Activated T-helper 9 cell treated with anti-CD3 and anti-CD28 coated beads, Interleukin-2, amount 50 U/mL, for 16 hours (primary cell): ENCODE results near the gene HMGCR.

Experiments
- DNase-seq: peaks from one replicate; pipeline ENCODE4 v3.0.0-alpha.2; 2020; ENCODE audit warnings: low read depth

HMGCR gene

GRCh38 chr5:75381456-75381855, 44.4 kb downstream of the HMGCR start:
- no peak for DNase-seq

GRCh38 chr5:75384218-75384617, 47.2 kb downstream of the HMGCR start:
- no peak for DNase-seq

GRCh38 chr5:75387806-75388205, 50.8 kb downstream of the HMGCR start:
- no peak for DNase-seq

DNA sequence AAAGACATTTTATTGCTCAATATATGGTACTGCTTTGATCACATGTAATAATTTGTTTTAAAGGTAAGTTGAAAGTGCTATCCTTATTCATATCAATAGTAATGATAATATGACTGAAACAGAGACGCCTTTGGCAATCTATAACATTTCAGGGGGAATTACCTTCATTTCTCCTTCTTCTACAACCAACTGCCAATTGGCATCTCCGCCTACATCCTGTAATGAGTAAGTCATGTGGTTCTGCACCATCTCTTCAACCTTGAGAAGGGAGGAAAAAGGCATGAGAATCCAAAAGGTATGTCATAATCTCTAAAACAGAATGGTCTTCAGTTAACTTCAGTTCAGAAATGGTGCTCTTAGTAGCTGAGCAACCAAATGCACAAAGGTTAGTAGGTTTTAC, 52.4 kb downstream of the HMGCR start:
- DNase-seq, result no peak

DNA sequence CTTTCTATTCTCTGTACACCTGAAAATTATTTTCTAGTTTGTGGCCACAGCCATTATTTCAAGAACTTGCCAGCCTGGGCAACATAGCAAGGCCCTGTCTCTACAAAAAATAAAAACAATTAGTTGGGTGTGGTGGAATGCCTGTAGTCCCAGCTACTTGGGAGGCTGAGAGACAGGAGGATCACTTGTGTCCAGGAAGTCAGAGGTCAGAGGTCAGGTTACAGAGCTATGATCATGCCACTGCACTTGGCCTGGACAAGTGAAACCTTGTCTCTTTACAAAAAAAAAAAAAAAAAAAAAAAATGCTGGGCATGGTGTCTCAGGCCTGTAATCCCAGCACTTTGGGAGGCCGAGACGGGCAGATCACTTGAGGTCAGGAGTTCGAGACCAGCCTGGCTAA, 58.3 kb downstream of the HMGCR start:
- DNase-seq, result no peak

DNA sequence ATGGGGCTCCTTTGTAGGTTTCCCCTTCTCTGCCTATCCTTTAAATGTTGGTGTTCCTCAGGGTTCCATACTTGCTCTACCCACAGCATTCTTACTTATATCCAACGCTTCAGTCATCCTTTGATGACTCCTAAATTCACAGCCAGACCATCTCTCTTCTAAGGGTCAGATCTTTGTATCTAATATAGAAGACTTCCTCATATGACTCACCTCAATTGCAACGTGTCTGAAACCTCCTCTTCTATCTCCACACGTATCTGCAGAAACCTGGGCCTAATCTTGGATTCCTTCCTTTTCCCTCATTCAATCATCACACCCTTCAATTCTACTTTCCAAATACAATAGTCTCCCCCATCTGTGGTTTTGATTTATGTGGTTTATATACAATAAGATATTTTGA, 68.3 kb downstream of the HMGCR start:
- DNase-seq, result no peak
